Measurements from ENCODE around the gene EYS.
"Not testable (repeated sequence)": the region's sequence is repeated elsewhere in the genome, so short reads cannot be mapped to it uniquely, and the experiment has no call there.

The EYS gene

DNA sequence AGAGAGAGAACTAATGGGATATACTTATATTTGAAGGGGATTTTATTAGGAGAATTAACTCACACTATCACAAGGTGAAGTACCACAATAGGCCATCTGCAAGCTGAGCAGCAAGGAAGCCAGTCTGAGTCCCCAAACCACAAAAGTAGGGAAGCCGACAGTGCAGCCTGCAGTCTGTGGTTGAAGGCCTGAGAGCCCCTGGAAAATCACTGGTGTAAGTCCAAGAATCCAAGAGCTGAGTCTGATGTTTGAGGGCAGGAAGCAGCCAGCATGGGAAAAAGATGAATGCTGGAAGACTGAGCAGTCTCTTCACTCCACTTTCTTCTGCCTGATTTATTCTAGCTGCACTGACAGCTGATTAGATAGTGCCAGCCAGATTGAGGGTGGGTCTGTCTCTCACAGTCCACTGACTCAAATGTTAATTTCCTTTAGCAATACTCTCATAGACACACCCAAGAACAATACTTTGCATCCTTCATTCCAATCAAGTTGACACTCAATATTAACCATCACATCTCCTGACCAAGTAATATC is 1247.5 kb downstream of the EYS start:
- no peak overlapping the region for H3K4me3 ChIP-seq (ENCODE audit: low read length)
- no peak for DNase-seq (ENCODE audit: low read depth)
- TF ChIP-seq, protein P1, sequence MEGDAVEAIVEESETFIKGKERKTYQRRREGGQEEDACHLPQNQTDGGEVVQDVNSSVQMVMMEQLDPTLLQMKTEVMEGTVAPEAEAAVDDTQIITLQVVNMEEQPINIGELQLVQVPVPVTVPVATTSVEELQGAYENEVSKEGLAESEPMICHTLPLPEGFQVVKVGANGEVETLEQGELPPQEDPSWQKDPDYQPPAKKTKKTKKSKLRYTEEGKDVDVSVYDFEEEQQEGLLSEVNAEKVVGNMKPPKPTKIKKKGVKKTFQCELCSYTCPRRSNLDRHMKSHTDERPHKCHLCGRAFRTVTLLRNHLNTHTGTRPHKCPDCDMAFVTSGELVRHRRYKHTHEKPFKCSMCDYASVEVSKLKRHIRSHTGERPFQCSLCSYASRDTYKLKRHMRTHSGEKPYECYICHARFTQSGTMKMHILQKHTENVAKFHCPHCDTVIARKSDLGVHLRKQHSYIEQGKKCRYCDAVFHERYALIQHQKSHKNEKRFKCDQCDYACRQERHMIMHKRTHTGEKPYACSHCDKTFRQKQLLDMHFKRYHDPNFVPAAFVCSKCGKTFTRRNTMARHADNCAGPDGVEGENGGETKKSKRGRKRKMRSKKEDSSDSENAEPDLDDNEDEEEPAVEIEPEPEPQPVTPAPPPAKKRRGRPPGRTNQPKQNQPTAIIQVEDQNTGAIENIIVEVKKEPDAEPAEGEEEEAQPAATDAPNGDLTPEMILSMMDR (IDR thresholded peaks at IDR 0.05; ENCODE audit: insufficient read depth, low read depth, low read length, missing control alignments) = no peak

DNA sequence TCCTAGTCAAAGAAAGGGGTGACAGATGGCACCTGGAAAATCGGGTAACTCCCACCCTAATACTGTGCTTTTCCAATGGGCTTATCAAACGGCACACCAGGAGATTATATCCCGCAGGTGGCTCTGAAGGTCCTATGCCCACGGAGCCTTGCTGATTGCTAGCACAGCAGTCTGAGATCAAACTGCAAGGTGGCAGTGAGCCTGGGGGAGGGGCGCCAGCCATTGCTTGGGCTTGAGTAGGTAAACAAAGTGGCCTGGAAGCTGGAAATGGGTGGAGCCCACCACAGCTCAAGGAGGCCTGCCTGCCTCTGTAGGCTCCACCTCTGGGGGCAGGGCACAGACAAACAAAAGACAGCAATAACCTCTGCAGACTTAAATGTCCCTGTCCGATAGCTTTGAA is 1258.9 kb downstream of the EYS start:
- not testable (repeated sequence) for H3K4me3 ChIP-seq (ENCODE audit: low read length); DNase-seq (ENCODE audit: low read depth)

DNA sequence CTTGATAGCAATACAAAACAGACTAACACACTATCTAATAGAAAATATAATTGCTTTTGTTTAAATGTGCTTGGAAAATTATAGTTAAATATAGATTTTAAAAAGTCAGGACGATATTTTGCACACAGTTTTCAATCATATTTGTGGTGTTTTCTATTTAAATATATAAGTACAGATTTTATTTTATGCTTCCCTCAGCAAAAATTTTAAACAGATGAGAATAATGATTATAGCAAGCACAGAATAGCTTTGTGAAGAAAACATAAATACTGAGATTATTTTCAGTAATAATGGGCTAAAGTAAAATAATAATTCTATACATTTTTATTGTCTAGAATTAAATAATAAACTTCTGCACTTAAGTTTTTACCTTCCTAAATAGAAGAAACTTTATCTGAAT is 1262.0 kb downstream of the EYS start:
- no peak overlapping the region for H3K4me3 ChIP-seq (ENCODE audit: low read length)
- DNase-seq (ENCODE audit: low read depth) = no peak
- TF ChIP-seq, protein P1 (IDR thresholded peaks at IDR 0.05; ENCODE audit: insufficient read depth, low read depth, low read length, missing control alignments) = no peak

DNA sequence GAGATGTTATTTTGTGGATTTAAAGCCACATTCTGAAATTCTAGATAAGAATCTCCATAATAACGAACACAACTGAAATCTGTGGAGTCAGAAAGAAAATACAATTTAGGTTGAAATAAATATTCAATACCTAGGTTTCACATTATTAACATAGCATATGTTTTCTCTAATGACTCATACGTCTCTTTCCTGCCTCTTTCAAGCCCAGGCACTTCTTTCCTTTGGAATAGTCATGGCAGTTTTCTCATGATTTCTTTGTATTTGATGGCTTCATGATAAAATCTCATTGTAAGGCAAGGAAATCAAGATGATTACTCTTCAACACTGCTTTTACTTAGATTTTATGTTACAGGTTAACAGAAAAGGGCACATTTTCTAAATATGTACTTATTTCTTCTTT is 1267.8 kb downstream of the EYS start:
- TF ChIP-seq, protein P1 (IDR thresholded peaks at IDR 0.05; ENCODE audit: insufficient read depth, low read depth, low read length, missing control alignments) = no peak
- peak; percentile 55 for DNase-seq (ENCODE audit: low read depth)
- H3K4me3 ChIP-seq (ENCODE audit: low read length) = no peak overlapping the region

DNA sequence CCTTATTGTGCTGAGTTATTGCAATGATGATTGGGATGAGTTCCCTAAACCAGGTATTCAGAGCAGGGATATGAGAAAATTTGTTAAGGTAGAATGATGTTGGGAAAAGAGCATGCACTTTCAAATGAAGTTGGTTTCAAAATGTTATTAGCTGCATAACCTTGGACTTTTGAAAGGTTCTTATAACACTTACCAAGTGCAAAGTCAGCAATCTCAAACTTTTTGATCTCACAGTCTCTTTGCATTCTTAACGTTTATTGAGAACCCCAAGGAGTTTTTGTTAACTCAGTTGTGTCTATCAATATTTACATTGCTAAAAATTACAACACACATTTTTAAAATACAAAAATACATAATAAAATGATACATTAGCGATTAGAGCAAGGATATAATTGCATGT is 1269.0 kb downstream of the EYS start:
- no peak for DNase-seq (ENCODE audit: low read depth)
- no peak overlapping the region for H3K4me3 ChIP-seq (ENCODE audit: low read length)
- TF ChIP-seq, protein P1 (IDR thresholded peaks at IDR 0.05; ENCODE audit: insufficient read depth, low read depth, low read length, missing control alignments) = no peak

DNA sequence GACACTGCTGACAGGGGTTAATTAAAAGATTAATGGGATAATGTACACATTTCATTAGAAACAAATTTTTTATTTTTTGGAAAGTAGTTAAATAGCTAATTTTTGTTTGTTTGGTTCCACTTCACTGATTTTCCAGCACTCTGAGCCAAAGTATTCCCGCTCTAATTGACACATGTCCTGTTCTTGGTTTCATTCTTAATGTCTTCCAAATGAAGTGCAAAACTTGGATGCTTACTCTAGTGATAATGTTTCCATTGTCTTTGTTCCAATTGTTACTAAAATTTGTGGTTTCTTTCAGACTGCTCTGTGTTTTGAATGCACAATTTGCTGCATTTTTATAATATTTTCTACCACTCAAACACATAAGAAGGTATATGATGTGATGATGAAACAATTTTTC is 1277.1 kb downstream of the EYS start:
- no peak for DNase-seq (ENCODE audit: low read depth)
- no peak overlapping the region for H3K4me3 ChIP-seq (ENCODE audit: low read length)
- TF ChIP-seq, protein P1 (IDR thresholded peaks at IDR 0.05; ENCODE audit: insufficient read depth, low read depth, low read length, missing control alignments) = no peak

DNA sequence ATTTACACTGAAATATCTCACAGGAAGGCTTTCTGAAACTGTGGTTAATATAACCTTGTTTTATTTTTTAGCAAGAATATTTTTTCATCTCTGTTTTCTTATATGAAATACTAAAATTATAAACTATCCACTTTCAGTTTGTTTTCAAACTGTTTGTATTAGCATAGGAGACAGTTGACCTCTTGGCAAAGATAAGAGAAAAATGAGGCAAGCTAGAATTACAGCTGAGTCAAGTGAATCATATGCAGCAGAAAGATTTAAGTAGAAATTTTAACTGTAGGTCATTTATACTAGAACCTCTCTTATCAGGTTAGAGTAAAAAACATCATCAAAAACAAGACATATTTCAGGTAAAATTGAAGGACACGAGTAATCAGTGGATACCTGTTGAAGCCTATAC is 1278.8 kb downstream of the EYS start:
- TF ChIP-seq, protein P1 (IDR thresholded peaks at IDR 0.05; ENCODE audit: insufficient read depth, low read depth, low read length, missing control alignments) = no peak
- H3K4me3 ChIP-seq (ENCODE audit: low read length) = no peak overlapping the region
- DNase-seq (ENCODE audit: low read depth) = no peak
